ENCODE results near the gene OPCML.

- no peak for TF ChIP-seq EZH2 (IDR thresholded peaks at IDR 0.05; ENCODE audit: low read length, missing control alignments)
- TF ChIP-seq CTCF (conservative IDR thresholded peaks at IDR 0.05 in 1 of 2, IDR thresholded peaks at IDR 0.05 in 1 of 2; ENCODE audit: low read depth in 1 of 2, low read length in 2 of 2) = no peak
Measured at GRCh38 chr11:132523929-132524328, 1008.4 kb downstream of the OPCML start.
